DOHH2 (cell line): ENCODE results near the gene EZR.

Experiments
- H3F3A ChIP-seq: fragments of 200-600 bp; sonication (generic), shearing (Covaris generic); 2 replicates; pipeline ENCODE4 v1.6.0; 2016; ENCODE audit warnings: antibody characterized with exemption, mild to moderate bottlenecking; ENCODE audit not compliant: control insufficient read depth, insufficient read depth
- H3K27ac ChIP-seq: fragments of 200-600 bp; sonication (generic); 2 replicates; pipeline ENCODE4 v1.5.1; 2014; ENCODE audit warnings: low read depth, mild to moderate bottlenecking, low read length, moderate library complexity
- H3K27me3 ChIP-seq: fragments of 200-600 bp; sonication (generic); 2 replicates; pipeline ENCODE4 v1.6.1; 2014; ENCODE audit warnings: mild to moderate bottlenecking, low read length, mixed read lengths; ENCODE audit not compliant: control insufficient read depth
- H3K36me3 ChIP-seq: fragments of 200-600 bp; sonication (generic); 2 replicates; pipeline ENCODE4 v1.6.1; 2014; ENCODE audit warnings: mild to moderate bottlenecking, low read length, moderate library complexity, mixed read lengths; ENCODE audit not compliant: control insufficient read depth
- H3K4me1 ChIP-seq: fragments of 200-600 bp; sonication (generic); 2 replicates; pipeline ENCODE4 v1.6.1; 2014; ENCODE audit warnings: mild to moderate bottlenecking, low read length, mixed read lengths; ENCODE audit not compliant: control insufficient read depth
- H3K4me2 ChIP-seq: fragments of 200-600 bp; sonication (generic); 2 replicates; pipeline ENCODE4 v1.6.0; 2014; ENCODE audit warnings: mild to moderate bottlenecking, low read length, moderate library complexity
- H3K4me3 ChIP-seq: fragments of 200-600 bp; sonication (generic); 2 replicates; pipeline ENCODE4 v1.5.1; 2014; ENCODE audit warnings: mild to moderate bottlenecking, low read length, mixed read lengths
- H3K79me2 ChIP-seq: fragments of 200-600 bp; sonication (generic); 2 replicates; pipeline ENCODE4 v1.6.1; 2014; ENCODE audit warnings: mild to moderate bottlenecking, low read length, mixed read lengths; ENCODE audit not compliant: control insufficient read depth
- H3K9me2 ChIP-seq: fragments of 200-600 bp; sonication (generic); replicated peaks from 2 replicates; pipeline ENCODE4 v1.6.1; 2014; ENCODE audit warnings: mild to moderate bottlenecking, low read length, mixed read lengths; ENCODE audit not compliant: control insufficient read depth
- H3K9me3 ChIP-seq: fragments of 200-600 bp; sonication (generic); 2 replicates; pipeline ENCODE4 v1.6.1; 2014; ENCODE audit warnings: antibody characterized with exemption, low read length, mixed read lengths; ENCODE audit not compliant: control insufficient read depth, insufficient read depth
- H4K20me1 ChIP-seq: fragments of 200-600 bp; sonication (generic); 2 replicates; pipeline ENCODE4 v1.6.0; 2014; ENCODE audit warnings: low read depth, mild to moderate bottlenecking, antibody characterized with exemption, low read length, moderate library complexity; ENCODE audit not compliant: control insufficient read depth, insufficient read depth
- EZH2phosphoT487 ChIP-seq: fragments of 200-600 bp; sonication (generic); IDR thresholded peaks from 2 replicates; pipeline ENCODE4 v1.6.1; 2017; ENCODE audit warnings: borderline replicate concordance, mild to moderate bottlenecking, antibody characterized with exemption, low read length, moderate library complexity, mixed read lengths
- TF ChIP-seq, protein P1 (sequence below): fragments of 200-600 bp; sonication (generic); IDR thresholded peaks from one replicate; pipeline ENCODE4 v1.5.1; 2014; ENCODE audit warnings: antibody characterized with exemption, mild to moderate bottlenecking, low read depth, low read length; ENCODE audit not compliant: poor library complexity, severe bottlenecking

The EZR gene

DNA sequence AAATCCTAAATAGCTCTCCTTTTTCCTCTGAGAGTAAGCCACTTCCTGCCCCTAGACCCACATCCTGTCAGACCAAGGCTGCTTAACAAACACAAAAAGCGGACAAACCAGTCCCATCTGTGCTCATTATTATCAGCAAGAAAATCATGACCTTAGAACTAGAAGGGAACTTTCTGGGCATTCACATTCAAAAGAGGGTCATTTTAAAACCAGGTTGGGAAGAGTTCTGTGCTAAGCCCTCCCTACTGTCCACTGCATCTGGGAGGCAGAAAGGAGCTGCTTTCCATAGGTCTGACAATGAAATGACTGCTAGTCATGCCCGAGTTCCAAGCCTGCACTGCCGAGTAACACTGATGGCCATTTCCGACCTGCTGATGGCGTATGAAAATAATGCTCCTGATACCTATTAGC, 15.4 kb downstream of the EZR start:
- peaks cover 65% of the 10 kb centered on the region for H3F3A ChIP-seq
- no peaks in the 10 kb centered on the region for H3K27me3 ChIP-seq
- TF ChIP-seq, protein P1, sequence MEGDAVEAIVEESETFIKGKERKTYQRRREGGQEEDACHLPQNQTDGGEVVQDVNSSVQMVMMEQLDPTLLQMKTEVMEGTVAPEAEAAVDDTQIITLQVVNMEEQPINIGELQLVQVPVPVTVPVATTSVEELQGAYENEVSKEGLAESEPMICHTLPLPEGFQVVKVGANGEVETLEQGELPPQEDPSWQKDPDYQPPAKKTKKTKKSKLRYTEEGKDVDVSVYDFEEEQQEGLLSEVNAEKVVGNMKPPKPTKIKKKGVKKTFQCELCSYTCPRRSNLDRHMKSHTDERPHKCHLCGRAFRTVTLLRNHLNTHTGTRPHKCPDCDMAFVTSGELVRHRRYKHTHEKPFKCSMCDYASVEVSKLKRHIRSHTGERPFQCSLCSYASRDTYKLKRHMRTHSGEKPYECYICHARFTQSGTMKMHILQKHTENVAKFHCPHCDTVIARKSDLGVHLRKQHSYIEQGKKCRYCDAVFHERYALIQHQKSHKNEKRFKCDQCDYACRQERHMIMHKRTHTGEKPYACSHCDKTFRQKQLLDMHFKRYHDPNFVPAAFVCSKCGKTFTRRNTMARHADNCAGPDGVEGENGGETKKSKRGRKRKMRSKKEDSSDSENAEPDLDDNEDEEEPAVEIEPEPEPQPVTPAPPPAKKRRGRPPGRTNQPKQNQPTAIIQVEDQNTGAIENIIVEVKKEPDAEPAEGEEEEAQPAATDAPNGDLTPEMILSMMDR, result no peak
- no peak for TF ChIP-seq EZH2phosphoT487
- H3K79me2 ChIP-seq, result peaks cover 97% of the 10 kb centered on the region
- peak overlapping the region; percentile 99 for H3K27ac ChIP-seq
- H4K20me1 ChIP-seq, result peaks cover 35% of the 10 kb centered on the region
- no peaks in the 10 kb centered on the region for H3K9me2 ChIP-seq
- H3K36me3 ChIP-seq, result peaks cover 84% of the 10 kb centered on the region
- H3K4me1 ChIP-seq, result peaks cover 96% of the 10 kb centered on the region
- H3K4me2 ChIP-seq, result peak overlapping the region; percentile 90
- H3K9me3 ChIP-seq, result no peaks in the 10 kb centered on the region
- H3K4me3 ChIP-seq, result peak overlapping the region; percentile 67

DNA sequence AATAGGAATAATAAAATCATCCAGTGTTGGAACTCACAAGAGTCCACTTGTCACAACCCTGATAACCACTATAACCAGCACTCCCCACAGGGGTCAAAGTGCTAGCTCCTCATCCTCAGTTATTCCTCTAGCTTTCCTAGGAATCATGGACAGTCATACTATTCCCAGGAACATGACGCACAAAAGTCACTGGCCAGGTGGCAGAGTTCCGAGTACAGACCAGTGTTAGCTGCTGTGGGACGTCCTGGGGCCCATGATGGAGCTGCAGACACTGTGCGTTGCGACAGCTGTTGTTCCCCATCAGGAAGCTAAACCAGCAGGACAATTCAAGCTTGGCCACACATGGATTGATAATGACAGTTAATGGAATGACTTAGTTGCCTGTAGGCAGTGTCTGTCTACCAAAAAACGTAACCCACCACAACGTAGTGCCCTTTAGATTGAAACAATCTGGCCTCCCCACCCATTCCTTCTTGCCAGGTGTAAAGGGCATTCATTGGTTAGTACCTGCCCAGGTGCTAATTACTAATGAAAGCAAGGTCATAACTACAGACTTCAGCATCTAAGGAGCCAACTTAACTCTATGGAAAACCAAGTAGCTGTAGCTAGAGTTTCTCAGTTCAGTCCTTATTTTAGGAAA, 17.4 kb downstream of the EZR start:
- no peaks in the 10 kb centered on the region for H3K9me2 ChIP-seq
- H3K79me2 ChIP-seq, result peaks cover 97% of the 10 kb centered on the region
- H3F3A ChIP-seq, result peaks cover 58% of the 10 kb centered on the region
- H3K4me1 ChIP-seq, result peaks cover 96% of the 10 kb centered on the region
- no peaks in the 10 kb centered on the region for H3K27me3 ChIP-seq
- TF ChIP-seq, protein P1, result no peak
- no peak for TF ChIP-seq EZH2phosphoT487
- no peaks in the 10 kb centered on the region for H3K9me3 ChIP-seq
- H4K20me1 ChIP-seq, result peaks cover 53% of the 10 kb centered on the region
- H3K36me3 ChIP-seq, result peaks cover 84% of the 10 kb centered on the region
- H3K4me2 ChIP-seq, result peak overlapping the region; percentile 72
- H3K4me3 ChIP-seq, result peak overlapping the region; percentile 34
- peak overlapping the region; percentile 73 for H3K27ac ChIP-seq

DNA sequence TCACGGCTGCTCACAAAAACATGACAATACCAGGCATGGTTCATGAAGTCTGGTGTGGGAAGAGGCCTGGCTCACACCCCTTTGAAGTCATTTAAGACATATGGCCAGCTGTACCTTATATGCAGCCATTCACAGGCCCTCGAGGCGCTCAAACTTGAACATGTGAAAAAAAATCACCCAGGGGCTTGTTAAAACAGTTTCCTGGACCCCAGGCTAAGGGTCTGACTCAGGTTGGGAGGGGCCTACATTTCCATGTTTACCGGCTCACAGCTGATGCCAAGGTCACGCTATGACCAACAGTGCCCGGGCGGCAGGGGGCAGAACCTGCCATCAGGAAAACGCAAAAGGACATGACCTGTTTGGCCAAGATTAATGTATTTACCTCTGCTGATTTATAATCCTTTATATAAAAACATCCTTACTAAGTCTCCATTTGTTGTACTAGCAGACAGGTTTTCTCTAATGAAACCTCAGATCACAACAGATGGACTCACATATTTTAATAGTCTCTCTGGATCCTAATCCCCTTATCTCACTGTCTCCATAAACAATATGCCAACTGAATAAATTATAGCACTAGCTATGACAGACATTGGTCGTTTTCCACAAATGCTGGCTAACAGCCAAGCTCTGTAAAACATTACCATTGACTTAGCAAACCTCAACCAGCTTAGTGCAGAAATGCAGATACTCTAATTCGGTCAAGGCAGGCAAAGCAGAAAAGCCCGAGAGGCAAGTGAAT, 19.9 kb downstream of the EZR start:
- Histone ChIP-seq H3K4me1 (peaks cover 95% of the 10 kb centered on the region), H3K36me3 (peaks cover 88% of the 10 kb centered on the region), H3K27me3 (no peaks in the 10 kb centered on the region), H3K4me3 (peak overlapping the region; percentile 24), H3K9me2 (no peaks in the 10 kb centered on the region), H3K9me3 (no peaks in the 10 kb centered on the region), H3K27ac (peak overlapping the region; percentile 29), H3F3A (peaks cover 40% of the 10 kb centered on the region), H3K4me2 (peak overlapping the region; percentile 72), H3K79me2 (peaks cover 98% of the 10 kb centered on the region), H4K20me1 (peaks cover 66% of the 10 kb centered on the region)
- TF ChIP-seq, protein P1, result peak; percentile 21
- TF ChIP-seq EZH2phosphoT487, result no peak
